OCI-LY1 (cell line): ENCODE data around the gene TAF4.

Source experiments
- H2AFZ ChIP-seq: fragments of 200-600 bp; sonication (generic), shearing (Covaris generic); 2 replicates; pipeline ENCODE4 v1.6.0; 2014; ENCODE audit warnings: antibody characterized with exemption, mild to moderate bottlenecking, low read length
- H3F3A ChIP-seq: fragments of 200-600 bp; sonication (generic), shearing (Covaris generic); 2 replicates; pipeline ENCODE4 v1.6.0; 2014; ENCODE audit warnings: mild to moderate bottlenecking, antibody characterized with exemption, low read length, moderate library complexity; ENCODE audit not compliant: insufficient read depth
- H3K27ac ChIP-seq: fragments of 200-600 bp; sonication (generic); 2 replicates; pipeline ENCODE4 v1.5.1; 2014; ENCODE audit warnings: low read length, mixed run types, mild to moderate bottlenecking, low read depth; ENCODE audit not compliant: poor library complexity, severe bottlenecking
- H3K27me3 ChIP-seq: fragments of 200-600 bp; sonication (generic); 2 replicates; pipeline ENCODE4 v1.6.0; 2014; ENCODE audit warnings: antibody characterized with exemption, mild to moderate bottlenecking, low read length, moderate library complexity; ENCODE audit not compliant: insufficient read depth
- H3K36me3 ChIP-seq: fragments of 200-600 bp; sonication (generic); 2 replicates; pipeline ENCODE4 v1.6.1; 2014; ENCODE audit warnings: mild to moderate bottlenecking, antibody characterized with exemption, low read length, moderate library complexity, mixed read lengths; ENCODE audit not compliant: insufficient read depth
- H3K4me1 ChIP-seq: fragments of 200-600 bp; sonication (generic); 2 replicates; pipeline ENCODE4 v1.5.1; 2014; ENCODE audit warnings: mild to moderate bottlenecking, low read length, moderate library complexity; ENCODE audit not compliant: insufficient read depth, severe bottlenecking
- H3K4me2 ChIP-seq: fragments of 200-600 bp; sonication (generic), shearing (Covaris generic); 2 replicates; pipeline ENCODE4 v1.6.1; 2014; ENCODE audit warnings: low read length
- H3K4me3 ChIP-seq: fragments of 200-600 bp; sonication (generic); 2 replicates; pipeline ENCODE4 v1.5.1; 2014; ENCODE audit warnings: low read length, low read depth, mild to moderate bottlenecking, mixed read lengths; ENCODE audit not compliant: poor library complexity, severe bottlenecking
- H3K79me2 ChIP-seq: fragments of 200-600 bp; shearing (Covaris generic); 2 replicates; pipeline ENCODE4 v1.6.1; 2016; ENCODE audit warnings: mixed run types, low read length, mixed read lengths; ENCODE audit not compliant: insufficient read depth
- H3K9ac ChIP-seq: fragments of 200-600 bp; sonication (generic), shearing (Covaris generic); 2 replicates; pipeline ENCODE4 v1.6.1; 2014; ENCODE audit warnings: mild to moderate bottlenecking, low read length, mixed read lengths
- H3K9me2 ChIP-seq: fragments of 200-600 bp; sonication (generic), shearing (Covaris generic); 2 replicates; pipeline ENCODE4 v1.6.1; 2014; ENCODE audit warnings: low read depth, mild to moderate bottlenecking, low read length, mixed read lengths
- H3K9me3 ChIP-seq: fragments of 200-600 bp; shearing (Covaris generic); 2 replicates; pipeline ENCODE4 v1.6.1; 2014; ENCODE audit warnings: low read length, mixed read lengths
- H4K20me1 ChIP-seq: fragments of 200-600 bp; sonication (generic), shearing (Covaris generic); 2 replicates; pipeline ENCODE4 v1.6.0; 2016; ENCODE audit warnings: mild to moderate bottlenecking, low read length; ENCODE audit not compliant: insufficient read depth
- CTCF ChIP-seq: fragments of 200-600 bp; sonication (generic), shearing (Covaris generic); IDR thresholded peaks from 2 replicates; pipeline ENCODE4 v1.5.1; 2017; ENCODE audit warnings: mild to moderate bottlenecking, antibody characterized with exemption, low read length, moderate library complexity, mixed read lengths
- EZH2 ChIP-seq: fragments of 200-600 bp; sonication (generic), shearing (Covaris generic); IDR thresholded peaks from 2 replicates; pipeline ENCODE4 v1.8.0; 2017; ENCODE audit warnings: borderline replicate concordance, mixed run types, mild to moderate bottlenecking, antibody characterized with exemption, low read length, moderate library complexity, mixed read lengths

Gene TAF4

GRCh38 chr20:62001178-62001715, 64.4 kb downstream of the TAF4 start:
- TF ChIP-seq EZH2 (no peak), CTCF (no peak)
- H3K9ac ChIP-seq = no peak overlapping the region
- no peak overlapping the region for H2AFZ ChIP-seq
- no peaks in the 10 kb centered on the region for H4K20me1 ChIP-seq
- no peaks in the 10 kb centered on the region for H3K79me2 ChIP-seq
- peaks cover 39% of the 10 kb centered on the region for H3K4me1 ChIP-seq
- no peaks in the 10 kb centered on the region for H3K27me3 ChIP-seq
- H3K27ac ChIP-seq = no peak overlapping the region
- H3K9me2 ChIP-seq = no peaks in the 10 kb centered on the region
- H3K36me3 ChIP-seq = peaks cover 77% of the 10 kb centered on the region
- no peaks in the 10 kb centered on the region for H3F3A ChIP-seq
- H3K9me3 ChIP-seq = no peaks in the 10 kb centered on the region
- no peak overlapping the region for H3K4me3 ChIP-seq
- H3K4me2 ChIP-seq = no peak overlapping the region

GRCh38 chr20:61998343-61999121, 67.1 kb downstream of the TAF4 start:
- H3K4me3 ChIP-seq = no peak overlapping the region
- H3K9me2 ChIP-seq = no peaks in the 10 kb centered on the region
- no peak overlapping the region for H3K4me2 ChIP-seq
- no peaks in the 10 kb centered on the region for H3K9me3 ChIP-seq
- no peaks in the 10 kb centered on the region for H3F3A ChIP-seq
- H2AFZ ChIP-seq = no peak overlapping the region
- H3K27ac ChIP-seq = no peak overlapping the region
- no peaks in the 10 kb centered on the region for H3K27me3 ChIP-seq
- TF ChIP-seq CTCF (no peak), EZH2 (no peak)
- no peaks in the 10 kb centered on the region for H4K20me1 ChIP-seq
- peaks cover 93% of the 10 kb centered on the region for H3K36me3 ChIP-seq
- H3K79me2 ChIP-seq = no peaks in the 10 kb centered on the region
- no peak overlapping the region for H3K9ac ChIP-seq
- peaks cover 19% of the 10 kb centered on the region for H3K4me1 ChIP-seq

- Histone ChIP-seq H3K36me3 (peaks cover 98% of the 10 kb centered on the region), H3K9ac (no peak overlapping the region), H3K27me3 (no peaks in the 10 kb centered on the region), H2AFZ (no peak overlapping the region), H3K27ac (no peak overlapping the region), H4K20me1 (no peaks in the 10 kb centered on the region), H3K79me2 (no peaks in the 10 kb centered on the region), H3K4me3 (no peak overlapping the region), H3K4me2 (no peak overlapping the region), H3K9me2 (no peaks in the 10 kb centered on the region), H3K4me1 (peaks cover 18% of the 10 kb centered on the region), H3K9me3 (no peaks in the 10 kb centered on the region), H3F3A (no peaks in the 10 kb centered on the region)
- TF ChIP-seq CTCF (no peak), EZH2 (no peak)
Measured at GRCh38 chr20:61997891-61998290, 67.8 kb downstream of the TAF4 start.
